HG03064 (cell line): Measurements from ENCODE around the gene NAP1L4.
"Not testable (repeated sequence)": the region's sequence is repeated elsewhere in the genome, so short reads cannot be mapped to it uniquely, and the experiment has no call there.

Experiments used
- ATAC-seq: cut with Tn5 transposase; IDR thresholded peaks from one replicate; pipeline ENCODE4 v1.9.1; 2021; ENCODE audit warnings: low read depth; ENCODE audit not compliant: unreplicated experiment

The NAP1L4 gene

DNA sequence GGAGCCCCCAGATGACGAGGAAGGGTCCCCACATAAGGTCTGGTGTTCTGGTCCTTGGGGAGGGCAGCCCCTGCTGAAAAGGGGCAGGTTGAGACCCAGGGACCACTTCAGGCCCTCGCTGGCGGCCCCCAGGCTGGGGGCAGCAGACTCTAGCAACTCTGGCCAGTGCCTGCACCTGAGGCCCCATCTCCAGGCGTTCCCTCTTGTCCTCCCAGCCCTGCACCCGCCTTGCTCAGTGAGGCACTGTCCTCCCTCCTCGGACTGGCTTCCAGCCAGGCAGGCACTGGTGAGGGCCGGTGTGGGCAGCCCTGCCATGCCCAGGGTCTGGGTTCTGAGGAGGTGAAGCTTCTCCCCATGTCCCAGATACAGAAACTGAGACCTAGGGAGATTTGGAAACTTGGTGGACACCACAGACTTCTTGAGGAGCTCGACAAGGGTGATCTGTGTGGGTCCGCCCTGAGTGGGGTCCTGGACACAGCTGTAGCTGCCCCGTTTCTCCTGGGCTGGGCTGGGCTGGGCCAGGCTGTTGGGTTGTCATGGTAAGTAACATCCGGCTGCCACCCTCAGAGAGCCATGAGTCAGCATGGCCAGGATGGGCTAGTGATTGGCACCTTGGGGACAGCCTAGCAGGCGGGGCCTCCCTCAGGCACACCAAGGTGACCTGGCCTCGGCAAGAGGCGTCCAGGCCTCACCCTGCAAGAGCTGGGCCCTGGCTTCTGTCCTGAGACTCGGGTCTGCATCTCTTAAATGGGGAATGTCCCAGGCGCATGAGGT lies 51.8 kb downstream of the NAP1L4 start:
- no peak for ATAC-seq

DNA sequence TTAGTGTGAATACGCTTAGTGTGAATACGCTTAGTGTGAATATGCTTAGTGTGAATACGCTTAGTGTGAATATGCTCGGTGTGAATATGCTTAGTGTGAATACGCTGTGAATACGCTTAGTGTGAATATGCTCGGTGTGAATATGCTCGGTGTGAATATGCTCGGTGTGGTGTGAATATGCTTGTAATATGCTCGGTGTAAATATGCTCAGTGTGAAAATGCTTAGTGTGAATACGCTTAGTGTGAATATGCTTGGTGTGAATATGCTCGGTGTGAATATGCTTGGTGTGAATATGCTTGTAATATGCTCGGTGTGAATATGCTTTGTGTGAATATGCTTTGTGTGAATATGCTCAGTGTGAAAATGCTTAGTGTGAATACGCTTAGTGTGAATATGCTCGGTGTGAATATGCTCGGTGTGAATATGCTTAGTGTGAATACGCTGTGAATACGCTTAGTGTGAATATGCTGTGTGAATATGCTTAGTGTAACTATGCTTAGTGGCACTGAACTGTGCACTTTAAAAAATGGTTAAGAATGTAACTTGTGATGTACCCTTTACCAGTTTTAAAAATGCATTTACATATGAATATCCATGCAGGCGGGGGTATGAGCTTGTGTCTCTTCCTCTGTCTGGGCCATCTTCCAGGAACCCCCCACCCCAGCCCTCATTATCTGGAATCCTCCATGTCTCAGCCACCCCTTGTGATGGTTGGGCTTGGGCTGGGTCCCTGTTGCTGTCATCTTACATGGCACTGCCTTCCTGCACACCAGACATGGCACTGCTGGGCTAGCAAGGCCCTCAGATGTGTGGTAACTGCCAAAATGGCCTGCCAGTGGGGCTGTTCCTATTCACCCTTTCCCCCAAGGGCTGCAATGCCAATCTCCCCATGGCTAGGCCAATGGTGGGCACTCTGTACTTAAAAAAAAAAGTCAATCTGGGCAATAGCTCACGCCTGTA lies 53.4 kb downstream of the NAP1L4 start:
- ATAC-seq = not testable (repeated sequence)

DNA sequence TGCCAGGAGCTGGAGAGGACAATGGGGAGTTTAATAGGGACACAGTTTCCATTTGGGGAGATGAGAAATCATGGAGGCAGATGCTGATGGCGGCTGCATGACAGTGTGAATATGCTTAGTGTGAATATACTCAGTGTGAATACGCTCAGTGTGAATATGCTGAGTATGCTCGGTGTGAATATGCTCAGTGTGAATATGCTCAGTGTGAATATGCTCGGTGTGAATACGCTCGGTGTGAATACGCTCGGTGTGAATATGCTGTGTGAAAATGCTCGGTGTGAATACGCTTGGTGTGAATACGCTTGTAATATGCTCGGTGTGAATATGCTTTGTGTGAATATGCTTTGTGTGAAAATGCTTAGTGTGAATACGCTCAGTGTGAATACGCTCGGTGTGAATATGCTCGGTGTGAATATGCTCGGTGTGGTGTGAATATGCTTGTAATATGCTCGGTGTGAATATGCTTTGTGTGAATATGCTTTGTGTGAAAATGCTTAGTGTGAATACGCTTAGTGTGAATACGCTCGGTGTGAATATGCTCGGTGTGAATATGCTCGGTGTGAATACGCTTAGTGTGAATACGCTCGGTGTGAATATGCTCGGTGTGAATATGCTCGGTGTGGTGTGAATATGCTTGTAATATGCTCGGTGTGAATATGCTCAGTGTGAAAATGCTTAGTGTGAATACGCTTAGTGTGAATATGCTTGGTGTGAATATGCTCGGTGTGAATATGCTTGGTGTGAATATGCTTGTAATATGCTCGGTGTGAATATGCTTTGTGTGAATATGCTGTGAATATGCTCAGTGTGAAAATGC lies 54.3 kb downstream of the NAP1L4 start:
- not testable (repeated sequence) for ATAC-seq

DNA sequence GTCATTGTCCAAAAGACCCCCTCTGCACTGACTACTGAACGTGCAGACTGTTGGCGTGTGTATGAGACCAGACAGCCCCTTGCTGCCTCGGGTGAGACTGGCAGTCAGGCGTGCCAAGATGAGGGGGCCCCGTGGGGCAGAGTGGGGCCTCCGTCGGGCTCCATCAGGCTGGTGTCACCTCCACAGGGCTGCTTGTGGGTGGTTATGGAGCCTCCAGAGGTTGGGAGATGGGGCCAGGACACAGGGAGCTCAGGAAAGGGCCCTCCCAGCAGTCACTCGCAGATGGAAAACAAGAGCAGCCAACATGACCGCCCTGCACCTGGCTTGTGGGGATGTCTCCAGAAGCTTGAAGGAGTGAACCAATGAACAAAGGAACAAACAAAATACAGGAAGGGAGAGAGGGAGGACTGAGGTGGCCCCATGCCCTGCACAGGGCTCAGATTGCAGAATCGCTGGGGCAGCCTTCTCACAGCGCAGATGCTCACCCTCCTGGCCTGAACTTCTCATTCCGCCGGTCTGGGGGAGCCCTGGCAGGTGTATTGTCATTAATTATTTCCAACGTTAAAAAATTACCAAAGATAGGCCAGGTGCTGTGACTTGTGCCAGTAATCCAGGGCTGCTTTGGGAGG lies 57.4 kb downstream of the NAP1L4 start:
- ATAC-seq = no peak

DNA sequence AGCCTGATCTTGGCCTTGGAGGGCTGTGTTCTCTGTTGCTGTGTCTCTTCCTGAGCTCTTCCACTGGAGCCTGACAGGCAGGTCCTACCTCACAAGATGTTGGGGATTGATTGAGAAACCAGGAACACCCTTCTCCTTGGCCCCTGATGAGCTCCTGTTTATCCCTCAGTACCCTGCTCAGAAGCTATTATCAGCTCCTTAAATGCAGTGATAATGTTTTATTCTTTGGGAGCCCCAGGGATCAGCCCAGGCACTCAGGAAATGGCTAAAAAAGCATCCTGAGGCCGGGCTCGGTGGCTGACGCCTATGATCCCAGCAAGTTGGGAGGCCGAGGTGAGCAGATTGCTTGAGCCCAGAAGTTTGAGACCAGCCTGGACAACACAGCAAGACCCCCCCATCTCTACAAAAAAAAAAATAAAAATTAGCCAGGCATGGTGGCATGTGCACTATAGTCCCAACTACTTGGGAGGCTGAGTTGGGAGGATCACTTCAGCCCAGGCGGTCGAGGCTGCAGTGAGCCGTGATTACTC lies 58.0 kb downstream of the NAP1L4 start:
- ATAC-seq = no peak

DNA sequence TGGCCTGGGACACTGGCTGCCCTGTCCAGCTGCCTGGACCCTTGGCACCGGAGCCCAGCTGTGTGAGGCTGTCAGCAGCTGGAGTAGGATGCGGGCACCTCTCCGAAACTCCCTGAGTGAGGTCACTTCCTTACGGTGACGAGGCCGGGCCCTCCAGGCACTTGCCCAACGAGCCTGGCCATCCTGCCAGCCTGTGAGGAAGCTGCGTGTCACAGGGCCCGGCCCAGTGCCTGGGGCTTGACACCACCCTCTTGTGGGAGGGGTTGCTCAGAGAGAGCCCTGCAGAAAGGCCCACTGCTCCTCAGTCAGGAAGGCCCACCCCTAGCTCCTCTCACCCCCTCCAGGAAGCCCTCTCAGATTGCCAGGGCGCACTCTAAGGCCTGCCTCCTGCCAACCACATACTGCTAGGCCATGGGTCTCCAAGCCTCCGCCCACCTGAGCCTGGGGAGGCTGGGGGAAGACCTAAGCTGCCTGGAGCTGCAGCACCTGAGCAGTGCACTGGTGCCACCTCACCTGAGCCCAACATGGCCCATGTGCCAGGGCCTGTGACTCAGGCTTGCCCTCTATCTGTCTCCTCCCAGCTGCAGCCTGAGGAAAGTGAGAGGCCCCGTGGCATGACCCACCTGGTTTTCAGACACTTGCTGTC lies 58.6 kb downstream of the NAP1L4 start:
- no peak for ATAC-seq

DNA sequence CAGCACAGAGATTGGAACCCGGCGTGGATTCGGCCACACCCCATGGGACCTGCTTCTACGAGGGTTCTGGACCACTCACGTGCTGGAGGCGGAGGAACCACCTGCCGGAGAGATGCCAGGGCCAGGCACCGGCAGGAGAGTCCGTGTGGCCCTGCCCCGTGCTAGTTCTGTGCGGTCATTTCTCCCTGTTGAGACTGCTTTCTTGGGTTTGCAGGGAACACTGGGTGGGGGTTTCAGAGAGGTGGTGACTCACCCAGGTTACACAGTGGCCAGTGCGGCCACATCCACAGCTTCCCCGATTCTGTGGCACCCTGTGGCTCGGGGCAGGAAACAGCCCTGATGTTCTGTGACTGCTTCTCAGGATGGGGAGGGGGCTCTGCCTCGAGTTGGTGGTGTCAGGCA lies 59.3 kb downstream of the NAP1L4 start:
- no peak for ATAC-seq

DNA sequence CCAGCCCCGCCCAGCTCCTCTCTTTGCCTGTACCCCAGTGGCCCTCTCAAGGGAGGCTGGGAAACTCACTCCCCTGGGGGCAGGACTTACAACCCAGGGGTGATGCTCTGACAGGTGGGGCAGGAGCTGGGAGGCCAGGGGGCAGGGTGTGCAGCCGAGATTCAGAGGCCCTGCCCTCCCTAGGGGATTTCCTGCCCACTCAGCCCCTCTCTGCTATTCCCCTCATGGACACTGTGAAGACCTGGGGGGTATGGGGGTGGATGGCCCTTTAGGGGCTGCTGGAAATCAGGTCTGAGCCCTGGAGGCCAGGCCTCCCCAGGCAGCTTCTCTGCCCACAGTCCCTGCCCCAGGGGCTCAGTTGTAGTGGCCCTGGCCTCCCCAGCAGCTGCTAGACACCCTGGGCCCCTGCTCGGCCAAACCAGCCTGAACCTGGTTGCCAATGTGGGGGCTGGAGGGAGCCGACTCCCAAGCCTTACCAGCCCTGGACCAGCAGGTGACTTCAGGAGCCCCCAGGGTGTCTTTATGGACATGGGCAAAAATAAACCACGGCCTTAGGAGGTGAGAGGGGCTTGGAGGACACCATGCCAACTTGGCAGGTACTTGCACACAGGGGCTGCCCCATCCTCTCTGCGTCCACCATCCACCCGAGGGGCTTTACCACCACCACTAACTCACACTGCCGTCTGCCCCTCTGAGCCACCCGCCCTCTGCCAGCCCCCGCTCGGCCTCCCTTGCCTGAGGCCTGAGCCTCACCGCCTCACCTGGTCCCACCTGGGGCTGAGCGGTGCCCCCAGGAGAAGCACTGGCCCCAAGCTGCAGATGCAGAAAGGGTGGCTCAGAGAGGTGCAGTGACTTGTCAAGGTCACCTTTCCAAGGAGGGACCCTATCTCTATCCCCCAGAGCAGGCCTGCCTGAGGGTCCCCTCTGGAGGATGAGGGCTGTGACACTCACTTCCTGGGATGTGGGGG lies 60.1 kb downstream of the NAP1L4 start:
- no peak for ATAC-seq

DNA sequence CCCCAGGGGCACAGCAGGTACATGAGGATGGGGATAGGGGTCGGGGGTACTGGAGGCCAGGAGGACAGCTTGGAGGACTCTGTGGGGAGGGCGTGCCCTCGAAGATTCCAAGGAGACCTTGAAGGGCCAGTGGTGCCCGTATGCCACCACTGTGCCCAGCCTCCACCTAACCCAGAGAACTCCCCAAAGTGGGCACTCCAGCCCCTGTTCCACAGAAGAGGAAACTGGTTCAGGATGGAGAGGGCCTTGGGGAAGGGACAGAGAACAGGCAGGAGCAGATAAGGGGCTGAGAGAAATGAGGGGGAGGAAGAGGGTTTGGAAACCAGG lies 60.7 kb downstream of the NAP1L4 start:
- no peak for ATAC-seq

DNA sequence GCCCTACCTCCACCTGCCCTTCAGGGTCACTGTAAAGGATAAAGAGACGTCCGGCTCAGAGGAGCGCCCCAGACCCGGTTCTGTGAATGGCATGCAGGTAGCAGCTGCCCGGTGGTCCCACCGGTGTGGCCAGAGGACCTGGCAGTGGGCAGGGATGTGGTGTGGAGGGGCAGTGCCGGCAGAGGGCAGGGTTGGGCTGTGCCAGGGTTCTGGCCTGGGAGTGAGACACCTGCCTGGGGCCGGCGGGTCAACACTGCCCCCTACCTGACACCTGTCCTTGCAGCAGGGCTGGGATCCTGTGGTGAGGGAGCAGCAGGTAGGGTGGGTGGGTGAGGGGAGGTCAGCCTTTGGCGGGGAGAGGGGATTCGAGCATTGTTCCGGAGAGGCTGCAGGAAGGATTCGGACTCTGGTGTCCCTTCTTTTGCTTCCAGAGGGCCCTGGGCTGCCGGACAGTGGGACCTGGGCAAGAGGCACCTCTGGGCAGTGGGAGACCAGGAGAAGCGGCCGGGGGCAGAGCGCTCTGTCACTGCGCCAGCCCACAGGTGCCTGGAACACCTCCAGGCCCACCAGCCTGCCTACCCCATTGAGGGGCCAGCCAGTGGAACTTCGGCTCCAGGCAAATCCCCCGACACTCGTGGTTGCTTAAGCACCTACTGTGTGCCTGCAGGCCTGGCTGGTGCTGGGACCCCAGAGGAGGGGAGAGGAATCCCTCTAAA lies 61.3 kb downstream of the NAP1L4 start:
- peak; percentile 47 for ATAC-seq

DNA sequence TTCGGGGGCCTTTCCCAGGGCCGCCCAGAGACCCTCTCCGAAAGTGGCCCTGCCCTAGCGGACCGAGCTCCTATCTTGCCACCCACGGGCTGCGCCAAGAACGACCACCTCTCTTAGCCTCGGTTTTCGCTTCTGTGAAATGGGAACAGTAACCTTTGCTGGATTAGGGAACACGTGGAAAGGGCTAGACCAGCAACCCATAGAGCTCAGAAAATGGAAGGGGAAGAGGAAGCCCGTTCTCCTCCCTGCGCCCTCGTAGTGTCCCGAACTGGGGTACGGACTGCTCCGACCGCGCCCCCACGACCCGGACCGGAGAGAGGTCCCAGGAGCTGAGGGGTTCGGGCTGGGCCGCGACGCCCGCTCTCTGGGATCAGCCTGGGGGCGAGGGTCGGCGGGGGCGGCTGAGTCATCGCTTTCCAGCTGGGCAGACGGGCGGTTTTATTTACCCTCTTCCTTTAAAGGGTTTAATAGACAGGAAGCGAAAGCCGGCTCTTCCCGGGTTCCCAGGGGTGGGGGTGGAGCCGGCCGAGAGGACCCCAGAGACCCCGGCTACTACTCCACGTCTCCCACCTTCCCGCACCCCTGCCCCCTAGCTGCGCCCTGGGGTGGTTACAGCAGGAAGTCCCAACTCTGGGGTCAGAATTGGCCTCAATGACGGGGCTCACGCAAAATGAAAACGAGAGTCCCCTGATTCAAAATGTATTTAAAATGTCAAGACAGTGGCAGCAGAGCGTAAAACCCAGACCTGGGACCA lies 62.0 kb downstream of the NAP1L4 start:
- ATAC-seq = peak; percentile 26

DNA sequence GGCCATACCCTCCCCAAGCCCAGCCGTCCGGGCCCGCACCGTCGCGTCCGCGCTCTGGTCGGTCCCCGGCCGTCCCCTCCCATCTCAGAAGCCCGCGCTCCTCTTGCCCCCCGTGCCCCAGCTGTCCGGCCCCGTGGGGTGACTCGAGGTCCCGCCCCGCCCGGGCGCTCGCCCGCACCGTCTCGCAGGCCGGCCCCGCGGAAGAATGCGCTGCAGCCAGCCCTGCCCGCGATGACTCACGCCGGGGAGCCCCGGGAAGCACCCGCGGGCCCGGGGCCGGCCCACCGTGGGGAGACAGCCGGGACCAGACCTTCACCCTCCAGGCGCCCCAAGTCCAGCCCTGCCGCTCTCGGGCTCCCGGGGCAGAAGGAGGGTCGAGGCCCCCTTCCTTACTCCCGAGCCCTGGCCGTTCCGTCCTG lies 62.6 kb downstream of the NAP1L4 start:
- ATAC-seq = no peak

DNA sequence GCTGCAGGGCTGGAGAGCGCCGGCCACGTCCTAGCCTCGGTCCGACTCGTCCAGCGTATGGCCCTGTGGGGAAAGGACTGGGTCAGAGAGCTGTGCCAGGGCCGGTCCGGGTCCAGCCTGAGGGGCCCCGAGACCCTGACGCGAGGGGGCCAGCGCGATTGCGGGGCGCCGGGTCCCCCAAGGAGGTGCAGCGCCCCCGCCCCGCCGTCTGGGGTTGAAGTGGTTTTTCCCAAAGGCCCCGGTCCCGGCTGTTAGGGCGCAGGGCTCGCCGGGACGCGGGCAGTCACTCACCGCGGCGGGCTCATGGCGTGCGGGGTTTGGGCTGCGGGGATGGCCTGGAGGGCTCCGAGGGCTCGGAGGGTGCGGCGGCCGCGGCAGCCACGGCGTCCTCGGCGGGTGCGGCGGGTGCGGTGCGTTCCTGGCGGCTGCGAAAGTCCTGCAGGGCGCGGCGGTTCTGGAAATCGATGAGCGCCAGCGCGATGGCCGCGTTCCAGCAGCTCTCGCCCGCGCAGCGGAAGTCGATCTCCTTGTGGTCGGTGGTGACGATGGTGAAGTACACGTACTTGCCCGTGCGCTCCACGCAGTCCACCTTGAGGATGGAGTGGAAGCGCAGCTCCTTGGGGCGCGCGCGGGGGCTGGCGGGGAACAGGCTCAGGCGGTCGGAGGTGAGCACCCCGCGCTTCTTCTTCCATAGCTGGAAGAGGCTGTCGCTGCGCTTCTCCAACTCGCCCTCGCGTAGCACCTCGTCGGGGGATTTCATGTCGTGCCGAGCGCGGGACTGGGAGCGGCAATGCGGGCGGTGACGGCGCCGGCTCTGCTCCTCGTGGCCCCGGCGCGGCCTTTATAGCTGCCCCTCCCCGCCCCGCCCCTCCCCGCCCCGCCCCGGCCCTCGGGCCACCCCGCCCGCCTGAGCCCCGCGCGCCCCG lies 63.3 kb downstream of the NAP1L4 start, which contains the start of gene PHLDA2:
PHLDA2 (minus strand) TSS at position 816 of the 926 bp plus-strand sequence; CDS start at position 760, 56 bp downstream.
- no peak for ATAC-seq

DNA sequence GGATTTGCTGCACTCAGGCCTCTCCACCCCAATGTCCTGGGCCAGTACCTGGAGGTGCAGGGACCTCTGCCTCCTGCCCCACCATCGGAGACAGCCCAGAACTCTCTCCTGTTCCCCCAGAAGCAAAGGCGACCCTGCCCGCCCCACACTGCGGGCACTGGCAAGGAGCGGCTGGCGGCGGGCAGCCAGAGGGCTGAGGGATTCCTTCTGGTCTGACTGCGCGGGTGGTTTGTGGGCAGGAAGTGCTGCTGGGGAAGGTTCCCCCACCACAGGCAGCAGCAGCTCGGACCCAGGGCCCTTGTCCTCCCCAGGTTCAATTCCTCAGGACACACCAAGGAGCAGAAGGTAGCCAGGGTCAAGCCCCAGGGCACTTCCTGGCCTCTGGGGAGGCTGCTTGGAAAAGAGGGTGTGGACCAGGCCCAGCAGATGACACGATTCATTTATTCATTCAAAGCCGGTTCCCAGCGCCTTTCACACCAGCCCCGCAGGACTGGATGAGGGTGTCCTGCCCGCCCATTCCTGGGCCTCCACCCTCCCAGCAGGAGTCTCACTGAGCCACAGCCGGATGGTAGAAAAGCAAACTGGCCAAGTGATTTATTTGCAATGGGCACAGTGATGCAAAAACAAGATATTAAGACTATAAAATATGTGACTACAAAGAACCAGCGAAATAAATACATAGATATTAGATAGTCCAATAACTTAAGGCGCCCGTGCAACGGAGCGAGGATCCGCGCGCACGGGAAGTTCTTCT lies 64.1 kb downstream of the NAP1L4 start:
- no peak for ATAC-seq

DNA sequence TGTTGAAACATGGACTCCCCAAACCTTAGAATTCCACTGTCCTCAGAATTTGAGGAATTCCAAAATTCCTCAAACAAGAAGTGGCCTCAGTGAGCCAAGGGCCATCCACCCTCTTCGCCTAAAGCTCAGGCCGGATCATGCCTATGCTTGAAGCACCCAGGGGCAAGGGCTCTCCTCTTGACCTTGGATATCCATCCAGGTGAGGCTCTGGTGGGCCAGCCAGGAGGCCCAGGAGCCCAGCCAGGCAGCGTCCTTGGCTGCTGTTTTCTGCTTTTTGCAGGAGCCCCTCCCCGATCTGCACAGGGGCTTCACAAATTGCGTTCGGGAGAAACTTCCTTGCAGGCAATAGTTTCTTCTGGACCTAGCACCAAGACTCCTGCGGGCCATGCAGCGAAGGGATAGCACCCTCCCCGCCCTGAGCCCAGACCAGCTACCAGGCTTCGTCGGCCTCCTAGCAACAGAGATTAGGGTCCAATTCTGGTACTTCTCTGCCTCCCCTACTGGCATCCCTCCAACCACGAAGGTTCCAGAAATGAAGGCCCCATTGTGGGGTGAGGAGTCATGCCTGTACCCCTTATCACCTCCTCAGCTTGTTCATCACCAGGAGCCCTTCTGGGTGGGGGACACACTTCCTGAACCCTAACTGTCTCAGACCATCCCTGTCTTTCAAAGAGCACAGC lies 64.9 kb downstream of the NAP1L4 start:
- no peak for ATAC-seq
